ENCODE results near the gene ABCG4.
A peak's percentile ranks its signal among the peaks of the same experiment; 100 is the strongest.
"Not testable (repeated sequence)": the region's sequence is repeated elsewhere in the genome, so short reads cannot be mapped to it uniquely, and the experiment has no call there.

The ABCG4 gene

GRCh38 chr11:119149018-119149785, at the start of gene ABCG4:
TSS of gene ABCG4 (plus strand) at chr11:119149052. CDS start at chr11:119149966, 914 bp downstream.
- peak; percentile 29 for DNase-seq

GRCh38 chr11:119099711-119100110, 49.1 kb upstream of the ABCG4 start:
- DNase-seq = no peak

DNA sequence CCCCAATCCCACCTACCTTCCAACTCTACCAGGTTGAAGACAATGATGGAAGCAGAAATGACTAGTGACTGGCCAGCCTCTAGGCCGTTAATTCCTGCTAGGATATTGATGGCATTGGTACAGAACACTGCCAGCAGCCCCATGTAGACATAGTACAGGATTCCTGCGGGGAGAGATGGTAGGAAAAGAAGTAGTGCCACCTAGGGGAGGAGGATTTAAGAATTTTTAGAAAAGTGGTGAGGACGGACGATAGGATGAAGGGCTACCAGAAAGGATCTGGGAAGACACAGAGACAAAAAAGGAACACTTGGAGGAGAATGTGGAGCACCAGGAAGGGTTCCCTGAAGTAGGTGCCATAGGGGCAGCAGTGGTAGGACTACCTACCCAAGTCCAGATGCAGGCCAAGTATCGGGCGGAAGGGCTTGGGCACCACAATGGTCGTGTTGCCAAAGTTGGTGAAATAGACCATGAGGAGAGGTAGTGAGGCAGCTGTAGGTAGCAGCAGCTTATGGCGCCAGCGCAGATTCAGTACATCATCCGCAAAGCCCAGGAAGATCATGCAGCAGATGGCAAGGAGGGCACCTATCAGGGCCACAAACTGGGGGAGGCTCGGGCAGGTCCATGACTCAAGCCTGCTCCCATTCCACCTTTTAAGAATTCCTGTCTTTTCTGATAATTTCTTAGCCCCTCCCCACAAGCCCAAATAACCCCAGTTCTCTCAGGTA, 48.4 kb upstream of the ABCG4 start:
- DNase-seq = no peak

- DNase-seq = no peak
Measured at GRCh38 chr11:119100994-119101758, 47.7 kb upstream of the ABCG4 start.

DNA sequence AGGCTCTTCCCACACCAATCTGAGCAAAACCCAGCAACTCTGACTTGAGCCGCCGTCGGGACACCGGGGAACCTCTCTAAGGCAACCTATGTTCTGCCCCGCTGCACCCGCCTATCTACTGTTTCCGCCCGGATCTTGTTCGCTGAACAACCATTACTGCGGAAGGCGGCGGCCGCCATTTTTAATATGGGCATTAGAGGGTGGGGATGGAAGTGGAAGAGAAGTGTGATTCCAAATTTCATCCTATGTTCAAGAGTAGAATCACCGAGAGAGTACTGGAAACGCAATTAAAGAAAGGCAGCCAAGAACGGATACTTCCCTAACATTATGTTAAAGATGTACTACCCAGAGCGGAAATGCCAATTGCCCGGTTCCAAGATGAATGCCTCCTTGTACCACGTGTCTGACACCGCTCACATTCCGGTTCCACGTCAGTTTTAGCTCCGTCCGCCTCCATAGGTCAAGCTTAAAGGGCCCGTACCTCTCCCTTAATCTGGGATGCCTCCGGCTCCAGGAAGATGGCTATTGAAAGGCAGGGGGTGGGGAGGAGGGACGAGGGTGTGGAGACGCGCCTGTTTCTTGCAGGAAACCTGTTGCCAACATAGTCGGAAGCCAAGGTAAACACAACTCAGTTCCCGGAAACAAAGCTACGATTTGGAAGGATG, 47.0 kb upstream of the ABCG4 start, which contains the start of gene DPAGT1:
Gene DPAGT1, minus strand, starts transcription at position 95 of the 665 bp plus-strand sequence. CDS start 198 bp downstream, outside the sequence.
- peak; percentile 82 for DNase-seq

GRCh38 chr11:119103161-119103664, 45.6 kb upstream of the ABCG4 start:
- DNase-seq = not testable (repeated sequence)

GRCh38 chr11:119103793-119104192, 45.1 kb upstream of the ABCG4 start:
- no peak for DNase-seq

- peak; percentile 87 for DNase-seq
Measured at GRCh38 chr11:119106564-119107537, 42.0 kb upstream of the ABCG4 start, which contains the start of gene C2CD2L. TSS of gene C2CD2L (plus strand) at chr11:119107344. CDS start at chr11:119107742, 398 bp downstream.

DNA sequence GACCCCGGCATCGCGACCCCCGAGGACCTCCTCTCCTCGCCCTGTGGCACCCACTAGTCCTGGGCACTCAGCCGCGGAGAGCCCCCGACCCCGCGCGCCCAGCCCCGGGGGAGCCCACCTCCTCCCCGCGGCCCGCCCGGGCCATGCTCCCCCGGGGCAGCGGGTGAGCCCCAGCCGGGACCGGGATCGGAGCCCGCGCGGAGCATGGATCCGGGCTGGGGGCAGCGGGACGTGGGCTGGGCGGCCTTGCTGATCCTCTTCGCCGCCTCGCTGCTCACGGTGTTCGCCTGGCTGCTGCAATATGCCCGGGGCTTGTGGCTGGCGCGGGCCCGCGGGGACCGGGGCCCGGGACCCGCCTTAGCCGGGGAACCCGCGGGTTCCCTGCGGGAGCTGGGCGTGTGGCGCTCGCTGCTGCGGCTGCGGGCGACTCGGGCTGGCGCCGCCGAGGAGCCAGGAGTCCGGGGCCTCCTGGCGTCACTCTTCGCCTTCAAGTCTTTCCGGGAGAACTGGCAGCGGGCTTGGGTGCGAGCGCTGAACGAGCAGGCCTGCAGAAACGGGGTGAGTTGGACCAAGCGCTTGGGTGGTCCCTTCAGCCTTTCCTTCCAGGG, 41.2 kb upstream of the ABCG4 start:
- DNase-seq = peak; percentile 29

GRCh38 chr11:119108146-119108856, 40.6 kb upstream of the ABCG4 start:
- no peak for DNase-seq

DNA sequence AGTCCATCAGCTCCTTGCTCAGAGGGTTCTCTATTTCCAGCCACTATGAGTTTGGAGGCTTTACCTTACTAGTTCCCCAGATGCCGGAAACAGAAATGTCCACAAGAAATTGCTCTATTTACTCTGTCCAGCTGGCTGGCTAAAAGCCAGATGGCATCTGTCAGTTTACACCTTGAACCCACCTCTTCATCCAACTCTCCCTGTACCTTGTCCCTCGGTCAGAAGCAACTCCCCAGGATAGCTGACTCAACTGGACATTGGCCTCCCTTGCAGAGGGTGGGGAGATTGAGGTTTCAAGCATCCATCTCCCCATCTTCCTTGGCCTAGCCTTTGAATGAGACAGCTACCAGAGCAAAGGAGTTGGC, 40.0 kb upstream of the ABCG4 start:
- no peak for DNase-seq

DNA sequence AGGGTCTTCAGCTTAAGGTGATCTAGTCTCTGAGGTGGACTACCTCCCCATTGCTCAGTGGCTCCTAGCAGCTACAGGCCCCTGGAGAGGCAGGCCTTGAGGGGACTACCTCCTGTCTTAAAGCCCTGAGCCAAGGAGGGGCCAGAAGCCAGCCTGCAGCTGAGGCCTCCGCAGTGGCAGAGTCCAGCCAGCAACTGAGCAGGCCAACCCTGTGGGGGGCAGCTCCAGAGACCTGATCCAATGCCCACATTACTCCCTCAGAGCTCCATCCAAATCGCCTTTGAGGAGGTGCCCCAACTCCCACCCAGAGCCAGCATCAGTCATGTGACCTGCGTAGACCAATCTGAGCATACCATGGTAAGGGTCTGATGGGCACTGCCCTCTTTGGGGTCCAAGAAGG, 39.0 kb upstream of the ABCG4 start:
- no peak for DNase-seq

GRCh38 chr11:119110439-119110838, 38.4 kb upstream of the ABCG4 start:
- no peak for DNase-seq

GRCh38 chr11:119111361-119111925, 37.4 kb upstream of the ABCG4 start:
- no peak for DNase-seq

GRCh38 chr11:119112314-119113020, 36.4 kb upstream of the ABCG4 start:
- no peak for DNase-seq

DNA sequence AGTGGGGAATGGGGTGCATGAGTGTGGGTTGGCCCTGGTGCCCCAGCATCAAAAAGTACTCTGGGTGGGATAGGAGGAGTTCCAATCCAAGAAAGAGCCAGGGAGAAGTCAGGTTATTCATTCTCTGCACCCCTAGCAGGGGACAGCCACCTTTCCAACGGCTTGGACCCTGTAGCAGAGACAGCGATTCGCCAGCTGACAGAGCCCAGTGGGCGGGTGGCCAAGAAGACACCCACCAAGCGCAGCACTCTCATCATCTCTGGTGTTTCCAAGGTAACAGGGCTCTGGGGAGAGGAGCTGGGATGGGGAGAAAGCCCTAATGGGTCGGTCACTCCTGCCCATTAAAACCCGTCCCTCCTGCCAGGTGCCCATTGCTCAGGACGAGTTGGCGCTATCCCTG, 35.1 kb upstream of the ABCG4 start:
- no peak for DNase-seq

DNA sequence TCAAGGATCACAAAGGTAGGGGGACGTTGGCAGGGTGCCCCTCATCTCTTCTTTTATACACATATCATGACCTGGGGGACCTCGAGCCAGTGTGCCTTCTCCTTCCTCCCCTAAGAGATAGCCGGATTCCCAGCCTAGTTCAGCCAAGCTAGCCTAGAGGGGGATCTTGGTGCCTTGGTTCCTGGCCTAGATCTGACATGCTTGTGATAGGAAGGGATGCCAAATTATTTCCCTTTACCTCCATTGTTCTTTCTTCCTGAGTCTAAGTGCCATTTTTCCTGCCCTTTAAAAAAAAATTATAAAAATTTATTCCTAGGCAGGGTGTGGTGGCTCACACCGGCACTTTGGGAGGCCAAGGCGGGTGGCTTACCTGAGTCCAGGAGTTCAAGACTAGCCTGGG, 34.5 kb upstream of the ABCG4 start:
- no peak for DNase-seq

DNA sequence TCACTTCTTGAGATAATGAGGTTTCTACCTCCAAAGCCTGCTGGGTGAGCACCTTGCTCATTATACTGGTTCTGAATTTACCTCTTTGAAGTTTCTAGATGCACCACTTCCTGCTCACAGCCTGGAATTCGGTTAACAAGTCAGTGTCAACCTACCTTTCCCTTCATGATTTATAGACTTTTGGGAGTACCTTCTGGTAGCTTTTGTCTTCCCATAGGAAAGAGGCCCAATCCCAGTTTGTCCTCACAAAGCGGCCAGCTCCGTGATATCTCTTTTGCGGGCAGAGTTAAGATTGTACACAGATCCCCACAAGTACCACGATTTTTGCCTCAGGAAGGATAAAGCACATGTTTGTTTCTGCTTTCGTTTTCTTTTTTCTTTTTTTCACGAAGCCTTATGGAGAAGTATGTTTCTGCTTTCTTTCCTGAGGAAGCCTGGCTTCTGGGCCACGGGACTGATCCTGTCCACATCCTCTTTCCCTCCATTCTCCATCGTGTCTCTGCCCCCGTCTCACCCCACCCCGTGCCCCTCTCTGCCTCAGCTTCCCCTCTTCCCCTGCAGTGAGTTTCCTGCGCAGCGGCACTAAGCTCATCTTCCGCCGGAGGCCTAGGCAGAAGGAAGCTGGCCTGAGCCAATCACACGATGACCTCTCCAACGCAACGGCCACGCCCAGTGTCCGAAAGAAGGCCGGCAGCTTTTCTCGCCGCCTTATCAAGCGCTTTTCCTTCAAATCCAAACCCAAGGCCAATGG, 33.2 kb upstream of the ABCG4 start:
- DNase-seq = no peak

Data from activated CD8-positive, alpha-beta memory T cell treated with anti-CD3 and anti-CD28 coated beads, Interleukin-2, amount 50 U/mL, for 4 hours (primary cell).